ENCODE data around the gene OR13J1. TPM values are rescaled to one million over a fixed set of nuclear protein-coding genes. Genes with fewer than 3 reads are reported as not detected.

Gene OR13J1
- total and polyA plus RNA-seq, 4 donors: not detected

DNA sequence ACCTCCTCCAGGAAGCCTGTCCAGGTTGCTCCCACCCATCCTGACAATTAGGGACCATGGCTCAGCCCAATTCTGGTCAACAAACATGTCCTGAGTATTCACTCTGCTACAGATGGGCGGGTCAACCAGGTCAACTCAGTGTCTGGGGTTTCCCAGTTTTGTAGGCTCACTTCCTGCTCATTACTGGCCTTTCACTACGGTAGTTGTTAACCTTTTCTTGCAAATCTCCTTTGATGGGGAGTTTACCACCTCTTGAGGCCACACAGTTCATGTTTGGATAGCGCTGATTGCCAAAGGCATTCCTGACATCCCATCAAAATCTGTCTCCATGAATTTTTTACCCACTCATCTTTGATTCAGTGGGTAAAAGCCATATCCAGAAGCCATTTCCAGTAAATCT is 27.4 kb downstream of the OR13J1 start:
- no peak for DNase-seq
- 66 to 73% methylated on average over 3 of the region's 3 CpGs for WGBS, 2 donors
- Histone ChIP-seq H3K9me3 (ENCODE audit: control insufficient read depth in 4 of 4, insufficient read depth in 3 of 4, low read length in 3 of 4) (no peaks in the 10 kb centered on the region), H3K36me3 (ENCODE audit: control insufficient read depth in 4 of 4, insufficient read depth in 4 of 4, low read length in 4 of 4) (peaks cover 0 to 14% (median 7%) of the 10 kb centered on the region in 4 donors), H3K4me1 (ENCODE audit: control insufficient read depth in 5 of 5, insufficient read depth in 5 of 5, low read length in 5 of 5) (peaks cover 6 to 21% (median 16%) of the 10 kb centered on the region in 5 donors), H3K27ac (ENCODE audit: low read depth in 1 of 2, low read length in 1 of 2) (no peak overlapping the region), H3K4me3 (no peak overlapping the region), H3K27me3 (ENCODE audit: control insufficient read depth in 3 of 3, insufficient read depth in 3 of 3, low read length in 2 of 3) (no peaks in the 10 kb centered on the region), H3K9ac (ENCODE audit: insufficient read depth in 1 of 2, low read length in 2 of 2) (no peak overlapping the region)
- ATAC-seq (ENCODE audit: insufficient read depth, low FRiP score): no peak
- TF ChIP-seq CTCF (IDR thresholded peaks at IDR 0.05; ENCODE audit: control extremely low read depth, extremely low read depth): no peak

DNA sequence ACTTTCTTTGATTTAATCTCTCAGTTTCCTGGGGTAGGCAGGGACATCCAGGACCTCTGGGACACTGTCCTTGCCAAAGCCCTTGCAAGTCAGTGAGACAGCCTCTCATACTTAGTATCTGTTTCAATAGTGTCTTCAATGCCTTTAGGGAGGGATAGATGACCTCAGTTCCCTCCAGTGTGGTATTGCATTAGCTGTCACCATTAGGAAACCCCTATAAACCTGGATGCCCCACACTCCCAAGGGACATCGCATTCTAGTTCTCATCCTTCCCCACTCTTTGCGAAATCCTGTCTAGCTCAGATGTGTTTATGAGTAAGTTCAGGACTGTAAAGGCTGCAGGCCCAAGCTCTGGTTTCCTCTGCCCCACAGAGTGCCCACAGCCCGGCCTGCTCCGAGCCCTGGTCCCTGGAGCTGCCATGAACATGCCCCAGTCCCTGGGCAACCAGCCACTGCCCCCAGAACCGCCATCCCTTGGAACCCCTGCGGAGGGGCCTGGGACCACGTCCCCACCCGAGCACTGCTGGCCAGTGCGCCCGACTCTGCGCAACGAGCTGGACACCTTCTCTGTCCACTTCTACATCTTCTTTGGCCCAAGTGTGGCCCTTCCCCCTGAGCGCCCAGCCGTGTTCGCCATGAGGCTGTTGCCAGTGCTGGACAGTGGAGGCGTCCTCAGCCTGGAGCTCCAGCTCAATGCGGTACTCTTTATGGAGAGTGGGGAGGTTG is 28.0 kb downstream of the OR13J1 start:
- H3K4me3 ChIP-seq: no peak overlapping the region
- 93 to 94% methylated on average over 17 of the region's 17 CpGs for WGBS, 2 donors
- H3K9ac ChIP-seq (ENCODE audit: insufficient read depth in 1 of 2, low read length in 2 of 2): no peak overlapping the region
- no peak for ATAC-seq (ENCODE audit: insufficient read depth, low FRiP score)
- peaks cover 6 to 21% (median 16%) of the 10 kb centered on the region in 5 donors for H3K4me1 ChIP-seq (ENCODE audit: control insufficient read depth in 5 of 5, insufficient read depth in 5 of 5, low read length in 5 of 5)
- no peak overlapping the region for H3K27ac ChIP-seq (ENCODE audit: low read depth in 1 of 2, low read length in 1 of 2)
- H3K9me3 ChIP-seq (ENCODE audit: control insufficient read depth in 4 of 4, insufficient read depth in 3 of 4, low read length in 3 of 4): no peaks in the 10 kb centered on the region
- DNase-seq: no peak
- H3K27me3 ChIP-seq (ENCODE audit: control insufficient read depth in 3 of 3, insufficient read depth in 3 of 3, low read length in 2 of 3): no peaks in the 10 kb centered on the region
- peaks cover 0 to 11% (median 5%) of the 10 kb centered on the region in 4 donors for H3K36me3 ChIP-seq (ENCODE audit: control insufficient read depth in 4 of 4, insufficient read depth in 4 of 4, low read length in 4 of 4)
- TF ChIP-seq CTCF (IDR thresholded peaks at IDR 0.05; ENCODE audit: control extremely low read depth, extremely low read depth): no peak

GRCh38 chr9:35841645-35841900 is 28.6 kb downstream of the OR13J1 start:
- no peak for ATAC-seq (ENCODE audit: insufficient read depth, low FRiP score)
- WGBS, 2 donors: 83 to 93% methylated on average over 5 of the region's 5 CpGs
- no peak overlapping the region for H3K9ac ChIP-seq (ENCODE audit: insufficient read depth in 1 of 2, low read length in 2 of 2)
- H3K27ac ChIP-seq (ENCODE audit: low read depth in 1 of 2, low read length in 1 of 2): no peak overlapping the region
- H3K4me3 ChIP-seq: no peak overlapping the region
- no peaks in the 10 kb centered on the region for H3K9me3 ChIP-seq (ENCODE audit: control insufficient read depth in 4 of 4, insufficient read depth in 3 of 4, low read length in 3 of 4)
- peaks cover 0 to 5% (median 3%) of the 10 kb centered on the region in 4 donors for H3K36me3 ChIP-seq (ENCODE audit: control insufficient read depth in 4 of 4, insufficient read depth in 4 of 4, low read length in 4 of 4)
- TF ChIP-seq CTCF (IDR thresholded peaks at IDR 0.05; ENCODE audit: control extremely low read depth, extremely low read depth): no peak
- no peaks in the 10 kb centered on the region for H3K27me3 ChIP-seq (ENCODE audit: control insufficient read depth in 3 of 3, insufficient read depth in 3 of 3, low read length in 2 of 3)
- no peak for DNase-seq
- peaks cover 6 to 21% (median 16%) of the 10 kb centered on the region in 5 donors for H3K4me1 ChIP-seq (ENCODE audit: control insufficient read depth in 5 of 5, insufficient read depth in 5 of 5, low read length in 5 of 5)

All from lung (tissue), 12 donors.